ENCODE data around the gene EYS. TPM values are rescaled to one million over a fixed set of nuclear protein-coding genes. Genes with fewer than 3 reads are reported as not detected.

The EYS gene
- total RNA-seq, 2 donors from 2014 or later = 0.18 to 3.5 TPM

DNA sequence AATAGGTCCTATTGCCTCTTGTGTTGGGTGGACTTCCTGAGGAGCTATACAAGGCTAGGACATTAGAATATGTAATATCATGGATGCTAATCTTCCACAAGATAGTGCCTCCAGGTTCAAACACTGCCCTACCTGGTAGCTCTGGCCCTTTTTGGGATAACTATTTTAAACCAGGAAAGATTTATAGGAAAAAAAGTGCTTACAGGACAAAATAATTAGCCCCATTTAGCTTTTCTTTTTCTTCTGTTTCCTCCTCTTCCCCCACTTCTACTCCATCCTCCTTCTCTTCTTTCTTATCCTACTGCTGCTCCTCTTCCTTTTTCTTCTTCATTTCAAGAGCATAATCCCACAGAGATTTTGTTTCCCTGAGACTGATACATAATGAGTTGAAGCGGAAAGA lies 1104.0 kb downstream of the EYS start:
- Histone ChIP-seq H3K27ac (no peak overlapping the region), H3K9me3 (no peaks in the 10 kb centered on the region), H3K4me3 (no peak overlapping the region), H3K36me3 (no peaks in the 10 kb centered on the region), H3K4me1 (replicated peaks) (no peaks in the 10 kb centered on the region), H3K27me3 (replicated peaks; ENCODE audit: insufficient read depth) (no peaks in the 10 kb centered on the region)
- TF ChIP-seq POLR2A (IDR thresholded peaks at IDR 0.05) (no peak), POLR2AphosphoS5 (IDR thresholded peaks at IDR 0.05) (no peak)
- TF ChIP-seq, protein P1, sequence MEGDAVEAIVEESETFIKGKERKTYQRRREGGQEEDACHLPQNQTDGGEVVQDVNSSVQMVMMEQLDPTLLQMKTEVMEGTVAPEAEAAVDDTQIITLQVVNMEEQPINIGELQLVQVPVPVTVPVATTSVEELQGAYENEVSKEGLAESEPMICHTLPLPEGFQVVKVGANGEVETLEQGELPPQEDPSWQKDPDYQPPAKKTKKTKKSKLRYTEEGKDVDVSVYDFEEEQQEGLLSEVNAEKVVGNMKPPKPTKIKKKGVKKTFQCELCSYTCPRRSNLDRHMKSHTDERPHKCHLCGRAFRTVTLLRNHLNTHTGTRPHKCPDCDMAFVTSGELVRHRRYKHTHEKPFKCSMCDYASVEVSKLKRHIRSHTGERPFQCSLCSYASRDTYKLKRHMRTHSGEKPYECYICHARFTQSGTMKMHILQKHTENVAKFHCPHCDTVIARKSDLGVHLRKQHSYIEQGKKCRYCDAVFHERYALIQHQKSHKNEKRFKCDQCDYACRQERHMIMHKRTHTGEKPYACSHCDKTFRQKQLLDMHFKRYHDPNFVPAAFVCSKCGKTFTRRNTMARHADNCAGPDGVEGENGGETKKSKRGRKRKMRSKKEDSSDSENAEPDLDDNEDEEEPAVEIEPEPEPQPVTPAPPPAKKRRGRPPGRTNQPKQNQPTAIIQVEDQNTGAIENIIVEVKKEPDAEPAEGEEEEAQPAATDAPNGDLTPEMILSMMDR (IDR thresholded peaks at IDR 0.05) = no peak
- intact Hi-C loops (cut with DNase I) = no loop called here
- WGBS = 100% methylated on average over 1 of the region's 1 CpG
- DNase-seq (ENCODE audit: low spot score) = no peak

DNA sequence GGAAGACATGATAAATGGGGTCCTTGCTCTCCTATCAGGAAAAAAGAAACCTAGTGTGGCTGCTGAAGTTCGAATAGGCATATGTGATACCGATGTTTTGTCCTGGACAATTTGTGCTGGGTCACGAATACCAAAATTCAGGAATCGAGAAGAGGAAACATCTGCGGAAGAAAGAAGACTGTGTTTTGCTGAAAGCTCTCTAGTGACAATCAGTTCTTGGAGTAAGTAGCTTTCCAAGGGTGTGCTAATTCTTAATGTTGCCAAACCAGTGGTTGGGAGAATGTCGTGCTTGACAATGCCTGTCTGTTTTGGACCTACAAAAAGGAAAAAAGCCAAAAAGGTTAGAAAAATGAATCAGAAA lies 1115.4 kb downstream of the EYS start:
- intact Hi-C loops (cut with DNase I) = no loop called here
- no peak overlapping the region for H3K4me3 ChIP-seq
- H3K27ac ChIP-seq = no peak overlapping the region
- 45% methylated on average over 6 of the region's 6 CpGs for WGBS
- TF ChIP-seq POLR2AphosphoS5 (IDR thresholded peaks at IDR 0.05) (no peak), POLR2A (IDR thresholded peaks at IDR 0.05) (no peak)
- TF ChIP-seq, protein P1 (IDR thresholded peaks at IDR 0.05) = no peak
- H3K9me3 ChIP-seq = no peaks in the 10 kb centered on the region
- no peaks in the 10 kb centered on the region for H3K36me3 ChIP-seq
- no peaks in the 10 kb centered on the region for H3K4me1 ChIP-seq (replicated peaks)
- H3K27me3 ChIP-seq (replicated peaks; ENCODE audit: insufficient read depth) = no peaks in the 10 kb centered on the region
- no peak for DNase-seq (ENCODE audit: low spot score)

- TF ChIP-seq, protein P1 (IDR thresholded peaks at IDR 0.05) = no peak
- TF ChIP-seq POLR2AphosphoS5 (IDR thresholded peaks at IDR 0.05) = no peak
- TF ChIP-seq POLR2A (IDR thresholded peaks at IDR 0.05) = no peak
- H3K27ac ChIP-seq = no peak overlapping the region
- no peak overlapping the region for H3K4me3 ChIP-seq
- no peaks in the 10 kb centered on the region for H3K9me3 ChIP-seq
- no peaks in the 10 kb centered on the region for H3K4me1 ChIP-seq (replicated peaks)
- H3K36me3 ChIP-seq = no peaks in the 10 kb centered on the region
- H3K27me3 ChIP-seq (replicated peaks; ENCODE audit: insufficient read depth) = no peaks in the 10 kb centered on the region
- no peak for DNase-seq (ENCODE audit: low spot score)
- 21% methylated on average over 6 of the region's 6 CpGs for WGBS
- intact Hi-C loops (cut with DNase I) = no loop called here
Measured at GRCh38 chr6:64590965-64591675, 1115.9 kb downstream of the EYS start.

DNA sequence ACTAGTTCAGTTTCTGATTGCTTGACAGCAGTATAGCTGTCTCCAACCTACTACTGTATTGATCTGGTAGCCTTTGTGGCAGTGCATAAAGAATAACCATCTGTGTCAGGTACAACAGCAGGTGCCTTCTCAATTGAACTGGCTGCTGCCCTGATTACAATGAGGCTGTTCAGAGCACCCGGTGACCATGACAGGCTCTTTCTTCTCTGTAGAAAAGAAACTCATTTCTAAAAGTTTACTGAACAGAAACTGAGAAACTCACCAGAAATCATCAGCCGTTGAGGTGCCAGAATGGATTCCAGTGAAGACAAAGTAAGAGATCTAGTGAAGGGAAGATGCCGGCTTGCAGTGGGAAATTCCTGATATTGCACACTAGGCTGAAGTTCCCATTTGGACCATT lies 1117.1 kb downstream of the EYS start:
- Histone ChIP-seq H3K4me1 (replicated peaks) (no peaks in the 10 kb centered on the region), H3K9me3 (no peaks in the 10 kb centered on the region), H3K4me3 (no peak overlapping the region), H3K27ac (no peak overlapping the region), H3K36me3 (no peaks in the 10 kb centered on the region), H3K27me3 (replicated peaks; ENCODE audit: insufficient read depth) (no peaks in the 10 kb centered on the region)
- intact Hi-C loops (cut with DNase I) = no loop called here
- WGBS = 93% methylated on average over 3 of the region's 3 CpGs
- no peak for DNase-seq (ENCODE audit: low spot score)
- TF ChIP-seq, protein P1 (IDR thresholded peaks at IDR 0.05) = no peak
- TF ChIP-seq POLR2A (IDR thresholded peaks at IDR 0.05) = no peak
- TF ChIP-seq POLR2AphosphoS5 (IDR thresholded peaks at IDR 0.05) = no peak

- WGBS = 90% methylated on average over 1 of the region's 1 CpG
- intact Hi-C loops (cut with DNase I) = no loop called here
Measured at GRCh38 chr6:64580346-64580745, 1126.7 kb downstream of the EYS start.

More at GRCh38 chr6:64580346-64580745, 1126.7 kb downstream of the EYS start:
- H3K27me3 ChIP-seq (replicated peaks; ENCODE audit: insufficient read depth) = no peaks in the 10 kb centered on the region
- TF ChIP-seq POLR2A (IDR thresholded peaks at IDR 0.05) = no peak
- TF ChIP-seq, protein P1 (IDR thresholded peaks at IDR 0.05) = no peak
- no peak overlapping the region for H3K27ac ChIP-seq
- H3K4me3 ChIP-seq = no peak overlapping the region
- no peaks in the 10 kb centered on the region for H3K4me1 ChIP-seq (replicated peaks)
- H3K9me3 ChIP-seq = no peaks in the 10 kb centered on the region
- no peaks in the 10 kb centered on the region for H3K36me3 ChIP-seq
- no peak for DNase-seq (ENCODE audit: low spot score)
